ENCODE measurements around the gene ANGPTL8.

DNA sequence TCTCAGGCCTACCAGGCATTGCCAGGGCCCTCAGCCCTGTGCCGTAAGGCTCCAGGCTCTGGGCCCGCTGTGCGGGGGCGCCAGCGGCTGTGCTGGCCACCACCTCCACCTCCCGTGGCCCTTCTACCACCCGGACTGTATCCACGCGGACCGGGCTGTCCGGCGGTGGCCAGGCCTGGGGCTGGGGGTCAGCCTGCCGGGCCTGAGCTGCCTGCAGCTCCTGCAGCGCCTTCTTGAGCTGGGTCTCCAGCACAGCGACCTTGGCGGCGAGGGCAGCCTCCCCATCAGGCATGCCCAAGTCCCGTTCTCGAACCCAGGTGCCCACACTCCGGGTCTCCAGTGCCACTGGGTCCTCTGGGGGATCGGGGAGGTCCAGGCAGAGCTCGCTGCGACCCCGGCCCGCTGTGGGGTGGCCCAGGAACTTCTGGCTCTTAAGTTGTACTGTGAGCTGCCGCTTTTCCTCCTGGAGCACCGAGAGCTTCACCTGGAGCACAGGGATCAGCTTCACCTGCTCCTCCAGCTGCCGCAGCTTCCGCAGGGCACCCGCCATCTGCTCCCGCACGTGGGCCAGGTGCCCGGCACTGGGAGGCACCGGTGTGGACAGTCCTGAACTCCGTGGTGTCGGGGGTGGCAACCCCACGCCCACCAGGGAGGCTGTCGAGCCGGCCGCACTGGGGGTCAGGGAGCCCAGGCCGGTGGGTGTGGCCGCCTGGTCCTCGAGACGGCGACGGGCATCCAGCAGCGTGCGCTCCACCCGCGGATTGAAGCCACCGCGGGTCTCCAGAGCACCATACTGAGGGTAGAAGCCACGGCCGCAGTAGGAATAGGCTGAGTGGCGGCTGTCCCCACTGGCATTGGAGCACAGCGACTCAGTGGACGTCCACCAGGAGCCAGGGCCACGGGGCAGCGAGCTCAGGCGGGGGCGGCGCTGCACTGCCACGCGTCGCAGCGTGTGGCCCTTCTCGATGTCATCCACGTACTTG lies 46.2 kb upstream of the ANGPTL8 start:
- TF ChIP-seq CTCF (IDR thresholded peaks at IDR 0.05; ENCODE audit: extremely low read depth in 1 of 2, insufficient read depth in 1 of 2, low read depth in 1 of 2, low read length in 2 of 2) (no peak), POLR2A (IDR thresholded peaks at IDR 0.05; ENCODE audit: low read depth, low read length) (no peak), JUN (IDR thresholded peaks at IDR 0.05; ENCODE audit: borderline replicate concordance, insufficient read depth, insufficient read length, low read depth) (no peak), EZH2 (IDR thresholded peaks at IDR 0.05; ENCODE audit: borderline replicate concordance, low read depth, low read length, severe bottlenecking) (no peak), POLR2AphosphoS5 (IDR thresholded peaks at IDR 0.05; ENCODE audit: insufficient read depth, low read depth, low read length) (no peak)
- TF ChIP-seq, protein P1, sequence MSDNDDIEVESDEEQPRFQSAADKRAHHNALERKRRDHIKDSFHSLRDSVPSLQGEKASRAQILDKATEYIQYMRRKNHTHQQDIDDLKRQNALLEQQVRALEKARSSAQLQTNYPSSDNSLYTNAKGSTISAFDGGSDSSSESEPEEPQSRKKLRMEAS (IDR thresholded peaks at IDR 0.05; ENCODE audit: insufficient read depth, insufficient read length), result no peak
